ENCODE results near the gene MPEG1.

- TF ChIP-seq CTCF (IDR thresholded peaks at IDR 0.05; ENCODE audit: low read length) = no peak
- no peak for TF ChIP-seq EZH2 (optimal IDR thresholded peaks at IDR 0.05; ENCODE audit: low read depth, low read length)
These were observed 7.1 kb downstream of the MPEG1 start for GRCh38 chr11:59205648-59206047.

Data from MM.1S (cell line).